ENCODE data around the gene CEP55. TPM values are rescaled to one million over a fixed set of nuclear protein-coding genes. Genes with fewer than 3 reads are reported as not detected.
A peak's percentile ranks its signal among the peaks of the same experiment; 100 is the strongest.
"Not testable (repeated sequence)": the region's sequence is repeated elsewhere in the genome, so short reads cannot be mapped to it uniquely, and the experiment has no call there.

CEP55 gene
- 0.08 TPM for total RNA-seq

- peak; percentile 95 for DNase-seq (ENCODE audit: low spot score)
- ATAC-seq, result peak; percentile 100
Measured at GRCh38 chr10:93496322-93497041, at the start of gene CEP55. Gene CEP55, plus strand, starts transcription at chr10:93496612. Its CDS starts 3,440 bp downstream, at chr10:93500052.

- DNase-seq (ENCODE audit: low spot score) (no peak), ATAC-seq (no peak)
Measured at GRCh38 chr10:93447019-93447418, 49.4 kb upstream of the CEP55 start.

GRCh38 chr10:93447970-93448369, 48.4 kb upstream of the CEP55 start:
- DNase-seq (ENCODE audit: low spot score), result no peak
- no peak for ATAC-seq

- DNase-seq (ENCODE audit: low spot score) (peak; percentile 55), ATAC-seq (peak; percentile 88)
Measured at GRCh38 chr10:93451244-93451947, 45.0 kb upstream of the CEP55 start.

- ATAC-seq, result no peak
- no peak for DNase-seq (ENCODE audit: low spot score)
Measured at GRCh38 chr10:93452143-93452542, 44.3 kb upstream of the CEP55 start.

GRCh38 chr10:93454146-93454545, 42.3 kb upstream of the CEP55 start:
- no peak for ATAC-seq
- DNase-seq (ENCODE audit: low spot score), result no peak

- DNase-seq (ENCODE audit: low spot score) (no peak), ATAC-seq (no peak)
Measured at GRCh38 chr10:93454736-93455135, 41.7 kb upstream of the CEP55 start.

GRCh38 chr10:93456480-93456879, 39.9 kb upstream of the CEP55 start:
- ATAC-seq (no peak), DNase-seq (ENCODE audit: low spot score) (no peak)

GRCh38 chr10:93457511-93457910, 38.9 kb upstream of the CEP55 start:
- DNase-seq (ENCODE audit: low spot score), result no peak

GRCh38 chr10:93458821-93459257, 37.6 kb upstream of the CEP55 start:
- no peak for DNase-seq (ENCODE audit: low spot score)
- ATAC-seq, result peak; percentile 43

More at GRCh38 chr10:93457511-93457910, 38.9 kb upstream of the CEP55 start:
- ATAC-seq, result no peak

GRCh38 chr10:93459466-93459865, 36.9 kb upstream of the CEP55 start:
- DNase-seq (ENCODE audit: low spot score), result no peak
- no peak for ATAC-seq

GRCh38 chr10:93461109-93461806, 35.2 kb upstream of the CEP55 start:
- ATAC-seq (no peak), DNase-seq (ENCODE audit: low spot score) (no peak)

- ATAC-seq, result no peak
- DNase-seq (ENCODE audit: low spot score), result no peak
Measured at GRCh38 chr10:93461807-93462178, 34.6 kb upstream of the CEP55 start.

- no peak for ATAC-seq
- no peak for DNase-seq (ENCODE audit: low spot score)
Measured at GRCh38 chr10:93462371-93462770, 34.0 kb upstream of the CEP55 start.

- no peak for DNase-seq (ENCODE audit: low spot score)
- peak; percentile 26 for ATAC-seq
Measured at GRCh38 chr10:93462881-93463280, 33.5 kb upstream of the CEP55 start.

- DNase-seq (ENCODE audit: low spot score), result no peak
- peak; percentile 45 for ATAC-seq
Measured at GRCh38 chr10:93463723-93464476, 32.5 kb upstream of the CEP55 start.

- no peak for DNase-seq (ENCODE audit: low spot score)
- no peak for ATAC-seq
Measured at GRCh38 chr10:93464776-93465388, 31.5 kb upstream of the CEP55 start.

GRCh38 chr10:93465806-93466675, 30.4 kb upstream of the CEP55 start:
- ATAC-seq (peak; percentile 82), DNase-seq (ENCODE audit: low spot score) (peak; percentile 75)

GRCh38 chr10:93467635-93468034, 28.8 kb upstream of the CEP55 start:
- not testable (repeated sequence) for ATAC-seq; DNase-seq (ENCODE audit: low spot score)

Measured in left lobe of liver (tissue), 2 donors.